Germinal center (tissue), 1 donor: ENCODE results near the gene ZNF622.
"Not testable (repeated sequence)": the region's sequence is repeated elsewhere in the genome, so short reads cannot be mapped to it uniquely, and the experiment has no call there.

ENCODE experiments used
- DNase-seq: peaks from one replicate; pipeline ENCODE4 v3.0.0; 2012; ENCODE audit warnings: mixed read lengths, low spot score

Gene ZNF622

DNA sequence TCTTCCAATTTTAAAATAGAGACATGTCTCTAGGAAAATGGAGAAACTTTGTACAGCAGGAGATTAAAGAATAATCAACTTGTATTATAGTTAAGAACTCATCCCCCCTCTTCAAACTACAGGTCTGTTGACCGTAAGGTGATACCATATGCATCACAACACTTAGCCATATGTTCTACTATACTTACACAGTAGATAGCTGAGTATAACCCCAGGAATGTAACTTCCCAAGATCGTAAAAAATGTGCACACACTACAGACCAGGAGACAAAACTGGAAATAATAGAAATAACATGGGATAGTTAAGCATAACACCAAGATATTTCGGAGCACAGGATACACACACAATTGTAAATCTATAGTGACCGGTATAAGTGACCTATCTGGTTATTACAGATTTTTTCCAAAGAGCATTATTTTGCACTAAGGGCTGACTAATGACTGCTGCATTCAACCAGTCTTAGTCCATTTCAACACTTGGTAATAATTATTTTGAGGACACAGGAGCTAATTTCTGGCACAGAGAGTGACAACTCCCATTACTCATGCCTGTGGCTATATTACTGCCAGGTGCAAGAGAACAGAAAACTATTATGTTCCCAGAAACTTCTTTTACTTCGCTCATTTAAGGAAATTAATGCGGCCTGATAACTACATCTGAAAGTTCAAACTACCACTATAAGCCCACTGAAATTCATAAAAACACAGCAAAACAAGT lies 15.4 kb upstream of the ZNF622 start:
- DNase-seq, result no peak

- DNase-seq, result no peak
Measured at GRCh38 chr5:16480144-16480543, 14.5 kb upstream of the ZNF622 start.

DNA sequence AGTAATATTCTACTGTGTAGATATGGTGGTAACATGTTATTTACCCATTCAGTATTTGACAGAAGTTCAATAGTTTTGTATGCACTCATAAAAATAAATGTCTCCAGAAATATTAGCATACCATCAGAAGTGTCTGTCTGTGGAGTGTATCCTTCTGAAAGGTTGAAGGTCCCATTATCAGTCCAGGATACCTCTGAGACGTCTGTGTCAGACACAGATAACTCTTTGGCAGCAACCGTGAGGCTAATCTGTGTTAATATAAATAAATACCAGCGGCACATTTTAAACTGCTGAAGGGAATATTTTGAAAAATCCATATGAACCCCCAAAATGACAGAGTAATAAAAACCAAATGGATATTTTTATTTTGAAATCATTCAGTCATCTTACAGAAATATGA lies 11.9 kb upstream of the ZNF622 start:
- no peak for DNase-seq

- not testable (repeated sequence) for DNase-seq
Measured at GRCh38 chr5:16476417-16476816, 10.8 kb upstream of the ZNF622 start.

GRCh38 chr5:16471387-16471786 lies 5.8 kb upstream of the ZNF622 start:
- DNase-seq, result no peak

- no peak for DNase-seq
Measured at GRCh38 chr5:16467363-16468219, 2.0 kb upstream of the ZNF622 start.

GRCh38 chr5:16464664-16465543 lies 696 bp downstream of the ZNF622 start:
- peak; percentile 21 for DNase-seq

DNA sequence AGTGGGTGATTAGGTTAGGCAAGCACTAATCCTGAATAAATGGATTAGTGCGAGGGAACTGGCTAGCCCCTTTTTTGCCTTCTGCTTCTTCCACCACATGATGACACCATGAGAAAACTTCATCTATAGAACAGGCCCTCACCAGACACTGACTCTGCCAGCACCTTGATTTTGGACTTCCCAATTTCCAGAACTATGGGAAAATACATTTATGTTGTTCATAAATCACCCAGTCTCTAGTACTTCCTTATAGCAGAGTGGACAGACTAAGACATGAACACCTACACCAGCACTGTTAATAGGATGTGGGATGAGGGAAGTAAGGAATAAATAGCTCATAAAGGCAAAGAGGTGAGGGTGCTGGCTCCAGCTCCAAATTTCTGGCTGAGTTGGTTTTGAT lies 1.4 kb downstream of the ZNF622 start:
- DNase-seq, result no peak

GRCh38 chr5:16461782-16462181 lies 3.8 kb downstream of the ZNF622 start:
- DNase-seq, result no peak

DNA sequence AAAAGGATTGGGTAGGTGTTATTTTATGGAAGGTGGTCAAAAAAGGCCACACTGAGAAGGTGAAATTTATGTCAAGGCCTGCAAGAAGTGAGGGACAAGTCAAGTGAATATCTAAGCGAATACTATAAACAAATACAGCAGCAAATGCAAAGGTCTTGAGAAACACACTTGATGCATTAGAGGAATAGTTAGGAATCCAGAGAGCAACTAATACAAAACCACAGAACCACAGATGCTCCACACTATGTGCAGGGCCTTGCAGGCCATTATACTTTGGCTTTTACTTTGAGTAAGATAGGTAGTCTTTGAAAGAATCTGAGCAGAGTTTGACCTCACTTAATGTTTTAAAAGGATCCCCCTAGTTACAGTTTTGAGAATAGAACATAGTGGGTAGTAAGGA lies 4.6 kb downstream of the ZNF622 start:
- no peak for DNase-seq

GRCh38 chr5:16459451-16459850 lies 6.1 kb downstream of the ZNF622 start:
- DNase-seq, result no peak

DNA sequence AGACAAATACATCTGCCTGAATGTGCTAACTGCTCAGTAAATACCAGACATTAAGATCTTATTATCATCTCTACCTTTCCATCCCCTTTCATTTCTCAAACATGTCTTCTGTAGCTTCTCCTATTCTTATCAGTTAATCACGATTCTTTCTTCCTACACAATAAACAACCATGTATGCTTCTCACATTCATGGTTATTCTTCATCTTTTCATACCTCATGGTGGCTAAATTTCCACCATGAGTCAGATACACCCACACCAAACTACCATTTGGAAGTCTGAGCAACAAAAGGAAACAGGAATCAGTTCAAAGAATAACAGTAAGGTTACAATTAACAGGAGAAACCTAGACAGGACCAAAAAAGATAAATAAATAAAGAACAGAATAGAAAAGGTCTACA lies 7.7 kb downstream of the ZNF622 start:
- no peak for DNase-seq

DNA sequence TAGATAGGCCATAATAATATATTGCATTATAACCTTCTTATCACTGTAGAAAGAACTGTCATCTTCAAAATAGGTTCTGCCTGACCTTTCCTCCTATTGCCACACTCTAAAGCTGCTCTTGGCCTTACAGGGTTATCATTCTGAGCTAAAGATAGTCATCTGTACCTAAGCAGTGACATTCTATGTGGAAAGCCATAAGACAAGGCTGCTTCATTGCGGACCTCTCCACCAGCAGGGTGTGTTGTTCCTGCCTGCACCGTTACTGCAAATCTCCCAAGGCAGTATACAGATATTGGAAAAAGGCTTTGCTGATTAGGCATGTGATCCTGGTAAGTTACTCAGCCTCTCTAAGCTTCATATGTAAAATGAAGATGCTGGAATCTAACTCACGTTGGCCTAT lies 8.1 kb downstream of the ZNF622 start:
- no peak for DNase-seq

DNA sequence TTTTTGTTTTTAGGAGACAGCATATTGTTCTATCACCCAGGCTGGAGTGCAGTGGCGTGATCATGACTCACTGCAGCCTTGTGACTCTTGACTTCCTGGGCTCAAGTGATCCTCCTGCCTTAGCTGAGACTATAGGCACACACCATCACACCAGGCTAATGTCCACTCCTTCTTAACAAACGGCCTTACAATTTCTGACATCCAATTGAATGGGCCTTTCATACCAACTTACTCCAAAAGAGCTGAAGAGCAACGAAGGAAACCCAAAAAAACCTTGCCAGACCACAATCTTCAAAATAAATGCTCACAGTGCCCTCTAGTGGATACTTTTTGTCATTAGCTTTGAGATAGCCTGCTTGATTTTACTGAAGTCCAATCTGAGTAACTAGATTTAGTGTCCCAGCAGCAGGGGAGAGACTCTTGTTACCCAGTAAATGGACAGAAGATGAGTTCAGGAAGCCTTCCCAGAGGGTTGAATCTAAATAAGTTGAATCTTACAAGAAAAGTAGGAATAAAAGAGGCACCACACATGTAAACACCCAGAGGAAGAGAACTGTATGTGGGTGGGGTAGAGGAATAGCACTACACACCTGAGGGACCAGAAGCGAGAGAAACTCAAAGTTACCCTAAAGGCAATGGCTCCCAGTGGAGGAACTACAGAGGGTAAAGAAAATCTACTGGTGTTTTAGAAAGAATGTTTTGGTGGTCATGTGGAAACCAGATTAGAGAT lies 9.3 kb downstream of the ZNF622 start:
- DNase-seq, result peak; percentile 49

DNA sequence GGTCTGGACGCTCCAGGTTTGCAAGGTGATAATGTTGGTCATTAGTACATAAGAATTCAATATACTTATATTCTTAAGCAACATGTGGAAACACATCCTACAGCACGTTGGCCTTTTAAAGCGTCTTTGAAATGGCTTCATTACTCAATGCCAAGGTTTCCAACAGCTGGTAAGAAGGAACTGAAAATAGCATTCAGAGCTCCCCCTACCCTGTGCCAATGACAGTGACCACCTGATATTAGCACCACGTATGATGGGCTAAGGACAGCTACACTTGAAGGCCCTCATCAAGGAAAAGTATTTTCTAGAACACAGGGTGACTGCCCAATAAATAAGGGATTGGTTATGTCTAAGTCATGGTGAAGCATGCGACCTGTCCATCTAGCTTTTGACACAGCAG lies 9.9 kb downstream of the ZNF622 start:
- DNase-seq, result no peak

GRCh38 chr5:16454686-16455085 lies 10.9 kb downstream of the ZNF622 start:
- DNase-seq, result no peak

GRCh38 chr5:16453609-16454008 lies 12.0 kb downstream of the ZNF622 start:
- no peak for DNase-seq

- DNase-seq, result no peak
Measured at GRCh38 chr5:16450163-16450562, 15.4 kb downstream of the ZNF622 start.

GRCh38 chr5:16446993-16447392 lies 18.6 kb downstream of the ZNF622 start:
- no peak for DNase-seq

DNA sequence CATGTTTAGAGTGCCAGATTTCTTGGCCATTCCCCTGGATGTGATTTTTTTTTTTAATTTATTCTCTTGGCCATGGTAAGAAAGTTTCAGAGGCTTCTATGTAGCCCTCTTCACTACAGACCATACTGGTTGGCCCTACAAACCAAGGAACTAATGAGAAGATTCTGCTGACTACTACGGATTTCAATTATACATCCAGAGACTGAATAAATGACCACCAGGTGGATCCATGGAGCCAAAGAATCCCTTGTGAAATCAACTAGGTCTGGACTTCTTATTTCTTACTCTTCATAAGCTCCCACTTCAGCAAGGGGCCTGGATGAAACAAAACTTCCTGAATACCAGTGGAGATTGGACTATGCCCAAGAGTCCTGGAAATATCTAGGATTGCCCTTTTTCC lies 27.6 kb downstream of the ZNF622 start:
- no peak for DNase-seq

DNA sequence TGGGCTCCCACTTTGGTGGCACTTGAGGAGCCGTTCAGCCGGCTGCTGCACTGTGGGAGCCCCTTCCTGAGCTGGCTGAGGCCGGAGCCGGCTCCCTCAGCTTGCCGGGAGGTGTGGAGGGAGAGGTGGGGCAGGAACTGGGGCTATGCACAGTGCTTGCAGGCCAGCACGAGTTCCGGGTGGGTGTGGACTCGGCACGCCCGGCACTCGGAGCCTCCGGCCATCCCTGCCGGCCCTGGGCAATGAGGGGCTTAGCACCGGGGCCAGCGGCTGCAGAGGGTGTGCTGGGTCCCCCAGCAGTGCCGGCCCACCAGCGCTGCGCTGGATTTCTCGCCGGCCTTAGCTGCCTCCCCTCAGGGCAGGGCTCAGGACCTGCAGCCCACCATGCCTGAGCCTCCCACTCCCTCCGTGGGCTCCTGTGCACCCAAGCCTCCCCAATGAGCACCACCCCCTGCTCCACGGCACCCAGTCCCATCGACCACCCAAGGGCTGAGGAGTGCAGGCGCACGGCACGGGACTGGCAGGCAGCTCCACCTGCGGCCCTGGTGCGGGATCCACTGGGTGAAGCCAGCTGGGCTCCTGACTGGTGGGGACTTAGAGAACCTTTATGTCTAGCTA lies 29.4 kb downstream of the ZNF622 start:
- DNase-seq, result not testable (repeated sequence)
